DMS 273 (cell line): ENCODE data around the gene NXPH2.
"Not testable (repeated sequence)": the region's sequence is repeated elsewhere in the genome, so short reads cannot be mapped to it uniquely, and the experiment has no call there.

Experiments used
- DNase-seq: peaks from one replicate; lab custom pipeline; 2025; ENCODE audit not compliant: unreplicated experiment; lab: John Stamatoyannopoulos, UW

The NXPH2 gene

GRCh38 chr2:138712212-138712979 is 67.8 kb downstream of the NXPH2 start:
- DNase-seq: no peak

GRCh38 chr2:138711812-138712211 is 68.4 kb downstream of the NXPH2 start:
- DNase-seq: no peak

- peak; percentile 53 for DNase-seq
Measured at GRCh38 chr2:138708682-138709241, 71.4 kb downstream of the NXPH2 start.

GRCh38 chr2:138707392-138708074 is 72.7 kb downstream of the NXPH2 start:
- peak; percentile 12 for DNase-seq

DNA sequence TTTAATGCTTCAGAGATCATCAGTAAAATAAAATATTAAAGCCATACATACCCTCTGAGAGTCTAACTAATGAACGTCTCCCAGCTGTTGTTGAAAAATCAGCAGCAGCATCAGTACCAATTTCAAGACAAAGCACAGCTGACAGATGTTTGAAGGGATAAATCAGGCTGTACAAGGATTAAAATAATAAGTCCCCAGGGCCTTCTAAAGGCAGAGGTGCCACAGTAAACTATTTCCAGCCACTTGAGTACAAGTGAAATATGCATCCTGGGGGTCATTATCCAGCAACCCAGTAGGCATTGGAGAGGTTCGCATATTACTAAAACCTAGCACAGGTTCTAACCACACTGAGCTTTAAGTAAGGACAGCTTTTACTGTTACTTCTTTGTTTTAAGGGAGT is 76.9 kb downstream of the NXPH2 start:
- DNase-seq: peak; percentile 44

GRCh38 chr2:138700716-138701115 is 79.5 kb downstream of the NXPH2 start:
- no peak for DNase-seq

GRCh38 chr2:138699421-138699820 is 80.8 kb downstream of the NXPH2 start:
- DNase-seq: no peak

GRCh38 chr2:138698428-138698827 is 81.8 kb downstream of the NXPH2 start:
- DNase-seq: no peak

DNA sequence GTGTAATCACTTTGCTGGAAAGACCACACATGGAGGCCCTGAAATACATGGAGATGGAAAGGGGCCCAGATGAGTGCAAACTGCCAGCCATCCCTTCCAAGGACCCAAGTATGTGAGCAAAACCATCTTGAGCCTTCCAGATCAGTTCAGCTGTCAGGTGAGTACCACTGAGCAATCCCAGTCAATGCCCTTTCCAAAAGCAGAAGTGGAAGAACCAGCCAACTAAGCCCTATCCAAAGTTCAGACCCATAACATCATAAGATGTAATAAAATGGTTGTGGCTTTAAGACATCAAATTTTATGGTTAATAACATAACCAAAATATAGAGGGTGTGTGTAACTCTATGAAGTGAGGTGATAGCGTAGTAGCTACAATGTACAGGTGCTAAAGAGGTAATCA is 88.5 kb downstream of the NXPH2 start:
- DNase-seq: no peak

DNA sequence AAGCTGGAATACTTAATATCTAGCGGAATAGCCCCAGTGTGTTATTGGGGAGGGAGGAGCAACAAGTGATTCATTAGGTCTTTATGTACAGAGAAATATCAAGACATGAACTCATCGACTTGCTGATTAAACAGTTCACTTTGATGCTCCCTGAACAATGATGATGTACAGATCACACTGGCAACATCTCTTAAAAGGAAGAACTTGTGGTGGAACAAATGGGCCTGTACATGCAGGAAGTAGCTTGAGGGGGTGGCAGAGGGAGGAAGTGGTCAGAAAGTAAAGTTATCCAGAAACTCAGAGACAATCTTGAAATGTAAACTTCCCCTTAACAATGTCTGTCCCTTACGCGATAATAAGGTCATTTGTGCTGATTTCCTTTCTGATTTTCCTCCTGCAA is 90.5 kb downstream of the NXPH2 start:
- no peak for DNase-seq

GRCh38 chr2:138682163-138682562 is 98.0 kb downstream of the NXPH2 start:
- DNase-seq: no peak

GRCh38 chr2:138677221-138677620 is 103.0 kb downstream of the NXPH2 start:
- no peak for DNase-seq

GRCh38 chr2:138676619-138677021 is 103.6 kb downstream of the NXPH2 start:
- DNase-seq: no peak

DNA sequence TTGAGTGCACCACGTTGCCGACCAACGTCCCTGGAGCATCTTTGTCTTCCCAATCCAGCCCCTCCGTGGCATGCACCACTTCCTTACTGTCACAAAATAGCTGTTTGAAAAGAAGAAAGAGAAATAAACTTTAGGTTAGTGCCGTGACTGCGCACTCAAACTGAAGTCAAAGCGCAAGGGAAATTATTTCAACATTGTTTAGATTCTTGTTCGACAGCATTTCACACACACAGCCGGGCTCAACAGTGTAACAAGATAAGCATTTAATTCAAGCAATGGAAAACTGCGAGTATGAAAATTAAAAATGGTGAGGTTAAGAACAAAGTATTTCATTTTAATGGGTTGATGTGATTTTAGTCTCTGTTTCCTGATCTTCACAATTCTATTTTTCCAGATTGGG is 108.6 kb downstream of the NXPH2 start:
- no peak for DNase-seq

- DNase-seq: no peak
Measured at GRCh38 chr2:138670734-138671133, 109.5 kb downstream of the NXPH2 start.

- no peak for DNase-seq
Measured at GRCh38 chr2:138665937-138666336, 114.3 kb downstream of the NXPH2 start.

DNA sequence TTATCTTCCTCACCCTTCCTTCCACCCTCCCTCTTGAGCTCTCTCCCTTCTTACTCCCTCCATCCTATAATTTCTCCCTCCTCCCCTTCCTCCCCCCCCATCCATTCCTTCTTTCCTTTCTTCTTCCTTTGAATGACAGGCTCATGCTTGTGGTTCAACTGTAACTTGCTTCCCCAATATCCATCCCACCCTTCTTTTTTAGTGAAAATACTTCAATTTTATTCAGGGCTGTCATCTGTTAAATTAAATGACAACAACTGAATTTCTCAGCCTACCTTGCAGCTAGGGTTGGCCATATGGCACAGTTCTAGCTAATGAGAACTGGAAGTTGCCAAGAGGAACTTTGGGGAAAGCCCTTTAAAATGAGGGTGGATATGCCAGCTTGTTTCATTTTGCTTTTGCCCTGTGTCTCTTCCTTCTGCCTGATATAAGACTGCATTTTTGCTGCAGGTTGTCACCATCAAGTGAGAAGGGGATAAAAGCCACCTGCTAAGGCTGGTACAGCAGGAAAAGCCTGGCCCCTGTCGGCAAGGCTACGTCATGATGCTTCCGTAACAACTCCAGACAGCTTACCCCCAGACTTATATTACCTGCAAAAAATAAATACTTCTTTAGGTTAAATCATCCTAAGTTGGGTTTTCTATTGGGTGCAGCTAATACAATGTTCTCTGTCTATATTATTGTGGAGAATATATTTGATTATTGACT is 121.8 kb downstream of the NXPH2 start:
- peak; percentile 2 for DNase-seq

DNA sequence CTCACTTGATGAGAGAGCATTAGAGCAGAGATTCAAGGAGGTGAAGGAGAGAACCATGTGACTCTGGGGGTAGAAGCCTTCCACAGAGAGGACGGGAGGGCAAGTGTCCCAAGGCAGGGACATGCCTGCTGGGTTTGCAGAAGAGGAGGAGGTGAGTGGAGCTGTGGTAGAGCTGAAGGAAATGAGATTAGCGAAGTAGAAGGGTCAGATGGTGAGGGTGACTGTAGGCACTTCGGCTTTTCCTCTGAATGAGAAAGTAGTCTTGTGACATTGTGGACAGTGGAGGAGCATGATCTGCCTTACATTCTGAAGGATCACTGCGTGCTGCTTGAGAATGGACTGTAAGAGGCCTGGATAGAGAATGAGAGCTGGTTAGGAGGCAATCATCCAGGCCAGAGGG is 126.0 kb downstream of the NXPH2 start:
- no peak for DNase-seq

DNA sequence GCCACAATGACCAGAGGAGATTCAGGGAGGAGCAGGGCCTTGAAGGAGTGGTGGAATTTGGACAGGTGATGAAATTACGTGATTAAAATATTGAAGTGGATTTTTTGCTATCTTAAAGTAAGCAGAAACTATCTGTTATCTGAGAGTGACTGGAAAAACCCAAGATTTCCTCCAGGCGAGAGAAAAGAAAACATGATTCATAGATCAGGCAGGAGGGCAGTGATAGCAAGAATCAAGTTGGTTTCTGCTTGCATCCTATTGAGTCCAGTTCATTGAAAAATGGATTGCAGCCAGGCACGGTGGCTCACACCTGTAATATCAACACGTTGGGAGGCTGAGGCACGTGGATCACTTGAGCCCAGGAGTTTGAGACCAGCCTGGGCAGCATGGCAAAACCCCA is 127.8 kb downstream of the NXPH2 start:
- no peak for DNase-seq

DNA sequence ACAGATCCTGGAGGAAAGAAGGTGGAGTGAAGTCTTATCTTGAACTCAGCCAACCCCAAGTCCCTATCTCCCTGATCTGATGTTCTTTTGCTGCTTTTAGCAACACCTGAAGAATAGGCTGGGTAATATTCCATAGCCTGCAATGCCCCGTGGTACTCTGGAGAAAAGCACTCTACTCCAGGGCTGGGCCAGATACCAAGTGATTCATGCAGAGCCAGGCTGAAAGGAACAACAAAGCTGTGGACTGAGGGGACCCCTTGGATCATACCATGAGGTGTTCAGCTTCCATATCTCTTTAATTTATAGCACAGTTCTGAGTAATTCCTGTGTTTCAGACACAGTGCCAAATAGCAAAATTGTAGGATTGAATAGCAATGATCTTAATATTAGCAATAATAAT is 130.6 kb downstream of the NXPH2 start:
- DNase-seq: no peak

DNA sequence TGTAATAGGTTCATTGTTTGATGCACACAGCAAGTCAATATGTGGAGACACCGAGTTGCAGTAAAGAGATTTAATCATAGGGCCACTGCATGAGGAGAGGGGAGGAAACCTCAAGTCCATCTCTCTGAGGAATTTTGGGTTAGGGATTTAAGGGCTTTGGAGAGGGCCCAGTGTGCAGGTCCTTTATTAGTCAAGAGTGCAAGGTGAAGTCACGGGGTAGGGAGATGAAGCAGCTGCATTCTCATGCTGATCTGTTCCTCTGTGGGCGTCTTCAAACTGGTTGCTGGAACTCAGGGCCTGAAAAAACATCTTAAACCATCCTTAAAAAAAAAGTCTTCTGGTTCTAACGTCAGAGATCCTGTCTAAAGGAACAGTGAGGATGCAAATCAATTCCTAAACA is 131.6 kb downstream of the NXPH2 start:
- no peak for DNase-seq

GRCh38 chr2:138644776-138645175 is 135.4 kb downstream of the NXPH2 start:
- not testable (repeated sequence) for DNase-seq
